Measurements from ENCODE around the gene PRKCI. TPM values are rescaled to one million over a fixed set of nuclear protein-coding genes. Genes with fewer than 3 reads are reported as not detected.
A peak's percentile ranks its signal among the peaks of the same experiment; 100 is the strongest.

Gene PRKCI
- total and polyA plus RNA-seq, 9 of the 15 experiments (the other 6 are each of a cell fraction or from before 2014, with no cell fraction given) = 10.5 to 43.2 (median 31.4) TPM

GRCh38 chr3:170327040-170327808 is 105.0 kb downstream of the PRKCI start:
- 70% methylated on average over 18 of the region's 24 CpGs for WGBS (ENCODE audit: insufficient coverage, low coverage, missing lambda C conversion rate)
- Histone ChIP-seq H3K9me3 (replicated peaks; ENCODE audit: control insufficient read depth, insufficient read depth, low read depth, low read length) (peaks cover 9% of the 10 kb centered on the region), H4K20me1 (replicated peaks; ENCODE audit: control insufficient read depth, insufficient read depth, low read length) (no peaks in the 10 kb centered on the region), H3K27me3 (ENCODE audit: control insufficient read depth in 2 of 2, insufficient read depth in 2 of 2, low read length in 2 of 2) (no peaks in the 10 kb centered on the region), H3K9ac (ENCODE audit: insufficient read depth in 1 of 2, low read depth in 2 of 2, low read length in 2 of 2) (no peak overlapping the region), H3K79me2 (ENCODE audit: control insufficient read depth, insufficient read depth, low read length) (no peaks in the 10 kb centered on the region), H3K4me2 (ENCODE audit: insufficient read depth, low read length) (no peak overlapping the region), H3K27ac (ENCODE audit: extremely low read depth, low read depth, low read length) (no peak overlapping the region), H3K4me1 (replicated peaks in 1 of 2; ENCODE audit: control insufficient read depth in 2 of 2, insufficient read depth in 2 of 2, low read length in 2 of 2) (peaks cover 10 to 12% of the 10 kb centered on the region in 2 experiments; a peak in 3 of 5 replicates), H3K4me3 (no peak overlapping the region), H3K9me1 (ENCODE audit: control insufficient read depth, insufficient read depth, low read length) (no peaks in the 10 kb centered on the region), H2AFZ (ENCODE audit: low read depth, low read length) (no peak overlapping the region), H3K36me3 (ENCODE audit: control insufficient read depth, insufficient read depth, low read length) (no peaks in the 10 kb centered on the region)
- ATAC-seq (no peak), FAIRE-seq (no peak), DNase-seq (ENCODE audit: extremely low read depth in 1 of 4, low spot score in 3 of 4) (no peak)
- in situ Hi-C loops (cut with MboI) = no loop called here
- intact Hi-C loops (cut with micrococcal nuclease) = no loop called here
- CTCF ChIA-PET (ENCODE audit: low intra/inter-chr PET ratio) = no interaction called here
- no TSS peak for BruUV-seq (replicated peaks)
- TF ChIP-seq HOMEZ (CRISPR knock-in tag; IDR thresholded peaks at IDR 0.05) (no peak), CGGBP1 (CRISPR knock-in tag; IDR thresholded peaks at IDR 0.05) (no peak), HLTF (IDR thresholded peaks at IDR 0.05) (peak; percentile 56; the same call in 1 of the 2 replicates), TRIM28 (IDR thresholded peaks at IDR 0.05) (peak; percentile 59; the same call in 1 of the 2 replicates)
- POLR2A ChIA-PET = interaction anchor here (1.4 kb wide), 1 partner anchor 29 kb away, joined by 3 read pairs; no protein-coding TSS in a partner anchor

All from K562 (cell line).